HG02840 (cell line): ENCODE results near the gene WDR53.
"Not testable (repeated sequence)": the region's sequence is repeated elsewhere in the genome, so short reads cannot be mapped to it uniquely, and the experiment has no call there.

Experiments
- ATAC-seq: cut with Tn5 transposase; IDR thresholded peaks from one replicate; pipeline ENCODE4 v1.9.1; 2021; ENCODE audit warnings: mild to moderate bottlenecking, moderate library complexity, moderate number of reproducible peaks; ENCODE audit not compliant: unreplicated experiment, low FRiP score

Gene WDR53

GRCh38 chr3:196563721-196564225 is 4.6 kb downstream of the WDR53 start:
- ATAC-seq = no peak

DNA sequence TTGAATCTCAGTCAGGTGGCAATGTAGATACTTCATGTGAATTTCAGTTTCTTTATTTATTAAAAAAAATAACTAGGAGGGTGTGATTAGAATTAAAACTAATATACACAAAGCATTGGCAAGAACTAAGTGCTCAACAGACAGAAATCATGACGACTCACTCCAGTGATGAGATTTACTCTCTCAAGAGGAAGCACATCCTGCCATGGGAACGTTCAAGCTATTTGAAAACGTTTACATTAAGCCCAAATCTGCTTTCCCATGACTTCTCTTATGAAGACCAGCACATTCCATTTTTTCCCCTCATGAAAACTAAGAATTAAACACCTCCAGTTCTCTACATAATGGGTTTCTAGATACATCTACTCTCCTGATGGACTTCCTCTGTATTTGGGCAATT is 8.5 kb downstream of the WDR53 start:
- ATAC-seq = no peak

DNA sequence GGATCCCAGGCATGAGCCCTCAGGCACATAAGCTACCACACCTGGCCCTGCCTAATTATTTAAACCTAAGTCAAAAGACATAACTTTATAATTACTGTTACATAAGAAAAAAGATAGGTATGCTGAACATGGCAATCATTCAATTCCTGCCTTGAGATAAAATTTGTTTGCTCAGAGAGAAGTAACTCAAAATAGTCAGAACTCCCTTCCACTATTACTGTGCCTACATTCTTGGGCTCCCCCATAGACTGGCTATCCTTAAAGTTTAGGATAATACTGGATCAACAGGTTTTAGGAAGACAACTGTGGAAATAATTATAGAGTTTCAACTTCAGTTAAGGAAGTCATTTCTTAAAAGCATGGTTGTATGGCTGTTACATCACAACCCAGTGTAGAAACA is 9.9 kb downstream of the WDR53 start:
- ATAC-seq = no peak

DNA sequence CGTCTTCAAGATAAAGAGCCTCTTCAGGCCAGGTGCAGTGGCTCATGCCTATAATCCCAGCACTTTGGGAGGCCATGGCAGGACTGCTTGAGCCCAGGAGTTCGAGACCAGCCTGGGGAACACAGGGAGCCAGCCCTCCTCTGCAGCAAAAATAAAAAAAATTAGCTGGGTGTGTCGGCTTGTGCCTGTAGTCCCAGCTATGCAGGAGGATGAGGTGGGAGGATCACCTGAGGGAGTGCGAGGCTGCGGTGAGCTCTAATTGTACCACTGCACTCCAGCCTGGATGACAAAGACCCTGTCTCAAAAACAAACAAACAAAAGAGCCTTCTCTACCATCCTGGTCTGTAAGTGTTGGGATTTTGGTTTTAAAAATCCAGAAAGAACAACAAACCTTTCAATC is 11.1 kb downstream of the WDR53 start:
- no peak for ATAC-seq

DNA sequence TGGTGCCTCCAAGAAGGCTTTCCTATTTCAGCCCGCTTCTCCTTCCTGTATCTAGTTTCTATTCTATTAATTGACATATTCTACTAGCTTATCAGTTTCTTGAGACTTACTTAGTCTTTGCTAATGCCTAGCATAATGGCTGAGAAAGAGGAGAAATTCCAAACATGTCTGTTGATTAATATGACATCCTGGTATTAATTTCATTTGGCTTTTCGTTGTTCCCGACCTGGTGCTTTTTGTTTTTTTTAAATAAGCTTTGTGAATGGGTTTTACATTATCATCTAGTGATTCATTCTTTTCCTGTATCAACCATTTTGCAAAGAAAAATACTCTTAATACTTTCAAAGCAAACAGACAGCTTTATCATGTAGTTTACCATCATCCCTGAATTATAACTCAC is 13.1 kb downstream of the WDR53 start:
- ATAC-seq = no peak

DNA sequence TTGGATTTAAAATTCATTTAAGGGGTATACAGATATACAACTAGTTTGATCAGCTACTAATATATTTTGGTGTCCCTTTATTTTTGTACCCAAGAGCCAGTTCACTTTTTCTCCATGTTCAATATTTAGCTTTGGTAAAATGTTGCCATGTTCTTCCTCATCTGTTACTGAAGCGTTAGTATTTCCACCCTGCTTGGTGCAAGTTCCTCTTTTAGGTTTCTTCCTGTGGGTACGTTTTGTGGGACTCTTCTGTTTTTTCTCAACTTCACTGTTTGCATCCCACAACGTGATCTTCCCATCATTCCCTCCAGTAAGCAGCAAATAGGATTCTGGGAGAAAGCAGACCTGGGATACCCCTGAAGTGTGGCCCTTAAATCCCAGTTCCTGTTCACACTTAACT is 14.1 kb downstream of the WDR53 start:
- ATAC-seq = no peak

- no peak for ATAC-seq
Observed at GRCh38 chr3:196553551-196553950, 14.8 kb downstream of the WDR53 start.

DNA sequence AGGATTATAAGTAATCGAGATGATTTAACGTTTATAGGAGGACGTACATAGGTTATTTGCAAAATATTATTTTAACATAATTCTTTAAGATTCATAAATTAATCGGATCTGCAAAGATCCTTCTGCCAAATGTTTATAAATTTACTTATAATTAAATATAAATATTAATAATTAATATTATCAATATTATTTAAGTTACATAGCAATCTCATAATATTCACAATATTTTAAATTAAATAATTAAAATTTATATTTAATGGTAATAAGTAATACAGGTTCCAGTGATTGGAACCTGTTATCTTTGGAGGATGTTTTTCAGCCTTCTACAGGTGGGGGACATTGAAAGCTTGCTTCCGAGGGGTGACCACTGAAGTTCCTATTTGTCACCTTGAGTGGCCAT is 16.1 kb downstream of the WDR53 start:
- no peak for ATAC-seq

- ATAC-seq = not testable (repeated sequence)
Observed at GRCh38 chr3:196550172-196550571, 18.2 kb downstream of the WDR53 start.

DNA sequence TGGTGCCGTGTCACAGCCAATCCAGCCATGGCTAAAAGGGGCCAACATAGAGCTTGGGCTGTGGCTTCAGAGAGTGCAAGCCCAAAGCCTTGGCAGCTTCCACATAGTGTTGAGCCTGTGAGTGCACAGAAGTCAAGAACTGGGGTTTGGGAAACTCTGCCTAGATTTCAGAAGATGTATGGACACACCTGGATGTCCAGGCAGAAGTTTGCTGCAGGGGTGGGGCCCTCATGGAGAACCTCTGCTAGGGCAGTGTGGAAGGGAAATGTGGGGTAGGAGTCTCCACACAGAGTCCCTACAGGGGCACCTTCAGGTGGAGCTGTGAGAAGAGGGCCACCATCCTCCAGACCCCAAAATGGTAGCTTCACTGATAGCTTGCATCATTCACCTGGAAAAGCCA is 19.0 kb downstream of the WDR53 start:
- ATAC-seq = not testable (repeated sequence)

GRCh38 chr3:196547067-196547466 is 21.3 kb downstream of the WDR53 start:
- no peak for ATAC-seq

GRCh38 chr3:196546537-196546936 is 21.8 kb downstream of the WDR53 start:
- ATAC-seq = no peak

DNA sequence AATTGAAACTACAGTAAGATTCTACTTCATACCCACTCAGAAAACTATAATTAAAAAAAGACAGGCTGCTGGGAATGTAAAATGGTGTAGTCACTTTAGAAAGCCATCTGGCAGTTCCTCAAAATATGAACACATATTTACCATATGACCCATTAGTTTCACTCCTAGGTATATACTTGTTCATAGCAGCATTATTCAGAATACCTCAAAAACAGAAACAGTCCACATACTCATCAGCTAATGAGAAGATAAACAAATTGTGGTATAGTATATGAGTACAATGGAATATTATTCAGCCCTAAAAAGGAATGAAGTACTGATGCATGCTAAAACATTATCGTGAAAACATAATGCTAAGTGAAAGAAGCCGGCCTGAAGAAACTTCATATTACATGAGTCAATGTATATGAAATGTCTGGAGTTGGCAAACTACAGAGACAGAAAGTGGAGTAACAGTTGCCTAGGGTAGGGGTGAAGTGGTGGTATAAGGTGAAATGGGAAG is 23.8 kb downstream of the WDR53 start:
- ATAC-seq = no peak

DNA sequence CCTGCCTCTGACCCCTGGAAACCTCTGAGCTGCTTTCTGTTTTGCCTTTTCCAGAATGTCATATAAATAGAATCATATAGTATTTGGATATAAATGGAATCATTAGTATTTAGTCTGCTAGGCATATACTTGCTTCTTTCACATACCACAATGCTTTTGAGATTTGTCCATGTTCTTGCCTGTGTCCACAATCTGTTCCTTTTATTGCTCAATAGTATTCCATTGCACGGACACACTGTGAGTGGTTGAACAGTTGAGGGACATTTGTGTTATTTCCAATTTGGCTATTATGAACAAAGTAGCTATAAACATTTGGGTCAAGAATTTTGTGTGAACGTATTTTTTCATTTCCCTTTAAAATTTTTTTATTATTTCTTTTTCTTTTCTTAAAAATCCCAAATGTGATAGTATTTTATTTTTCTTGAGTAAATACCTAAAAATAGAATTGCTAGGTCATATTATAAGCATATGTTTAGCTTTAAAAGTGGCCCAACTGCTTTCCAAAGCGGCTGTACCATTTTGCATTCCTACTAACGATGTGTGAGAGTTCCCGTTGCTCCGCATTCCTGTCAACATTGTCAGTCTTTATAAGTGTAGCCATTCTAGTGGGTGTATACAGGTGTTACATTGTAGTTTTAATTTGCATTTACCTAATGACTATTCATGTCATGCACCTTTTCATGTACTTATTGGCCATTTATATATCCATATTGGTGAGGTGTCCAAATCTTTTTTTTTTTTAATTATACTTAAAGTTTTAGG is 26.5 kb downstream of the WDR53 start:
- ATAC-seq = no peak

GRCh38 chr3:196537319-196537984 is 30.9 kb downstream of the WDR53 start:
- ATAC-seq = no peak

DNA sequence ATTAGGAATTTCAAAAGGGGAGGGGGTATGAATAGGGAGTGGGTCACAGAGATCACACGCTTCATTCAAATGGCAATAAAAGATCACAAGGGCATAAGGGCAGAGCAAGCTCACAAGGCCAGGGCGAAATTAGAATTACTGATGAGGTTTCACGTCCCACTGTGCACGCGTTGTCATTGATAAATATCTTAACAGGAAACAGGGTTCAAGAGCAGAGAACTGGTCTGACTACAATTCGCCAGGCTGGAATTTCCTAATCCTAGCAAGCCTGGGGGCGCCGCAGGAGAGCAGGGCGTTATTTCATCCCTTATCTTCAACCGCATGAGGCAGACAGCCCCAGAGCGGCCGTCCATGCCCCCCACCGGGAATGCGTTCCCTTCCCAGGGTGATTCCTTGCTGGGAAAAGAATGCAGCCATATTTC is 35.1 kb downstream of the WDR53 start:
- ATAC-seq = no peak

- ATAC-seq = no peak
Observed at GRCh38 chr3:196531418-196531817, 36.9 kb downstream of the WDR53 start.

DNA sequence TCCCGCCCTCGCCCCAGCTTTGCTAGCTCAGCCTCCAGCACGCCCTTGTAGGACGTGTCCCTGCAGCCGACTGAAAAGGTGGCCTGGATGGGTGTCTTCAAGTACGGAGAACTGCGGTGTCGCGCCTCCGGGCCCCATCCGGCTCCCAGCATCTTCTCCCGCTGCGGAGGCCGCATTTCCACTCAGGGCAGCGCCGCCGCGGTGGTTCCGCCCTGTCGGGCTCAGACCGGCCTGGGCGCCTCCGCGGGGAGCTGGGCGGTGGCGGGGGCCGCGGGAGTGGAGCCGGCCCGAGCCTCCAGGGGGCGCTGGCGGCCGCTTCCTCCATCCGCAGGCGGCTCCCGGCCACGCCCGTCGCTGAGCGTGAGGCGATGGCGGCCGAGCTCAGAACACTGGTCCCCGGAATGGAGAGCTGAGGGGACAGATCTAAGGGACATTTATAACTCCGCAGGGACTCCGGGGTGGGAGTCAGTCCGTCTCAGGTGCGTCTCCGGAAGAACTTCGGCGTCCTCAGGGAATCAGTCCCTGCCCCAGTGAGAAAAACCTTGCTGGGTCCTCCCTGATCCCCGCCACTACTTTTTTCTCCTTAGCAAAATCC is 39.6 kb downstream of the WDR53 start:
- peak; percentile 69 for ATAC-seq

DNA sequence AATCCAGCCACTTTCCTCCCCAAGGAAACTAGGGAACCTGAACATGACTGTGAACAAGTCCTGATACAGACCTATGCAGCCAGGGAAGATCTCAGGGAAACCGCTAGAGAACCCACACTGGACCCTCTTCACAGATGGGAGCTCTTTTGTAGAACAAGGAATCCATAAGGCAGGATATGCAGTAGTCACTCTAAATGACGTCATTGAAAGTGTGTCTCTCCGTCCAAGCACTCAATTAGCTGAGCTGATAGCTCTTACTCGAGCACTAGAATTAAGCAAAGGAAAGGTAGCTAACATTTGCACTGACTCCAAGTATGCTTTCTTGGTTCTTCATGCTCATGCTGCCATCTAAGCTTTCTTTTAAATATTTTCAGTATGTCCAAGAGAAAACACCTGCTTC is 43.2 kb downstream of the WDR53 start:
- no peak for ATAC-seq

DNA sequence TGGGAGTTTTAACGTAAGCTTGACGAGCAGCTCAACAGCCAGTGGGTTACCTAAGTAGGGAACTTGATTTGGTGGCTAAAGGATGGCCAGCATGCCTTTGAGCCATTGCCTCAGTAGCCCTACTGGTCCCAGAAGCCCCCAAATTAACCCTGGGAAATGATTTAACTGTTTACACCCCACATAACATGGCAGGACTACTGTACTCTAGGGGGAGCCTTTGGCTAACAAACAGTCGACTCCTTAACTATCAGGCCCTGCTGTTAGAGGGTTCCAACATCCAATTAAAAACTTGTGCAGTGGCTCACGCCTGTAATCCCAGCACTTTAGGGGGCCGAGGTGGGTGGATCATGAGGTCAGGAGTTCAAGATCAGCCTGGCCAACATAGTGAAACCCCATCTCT is 43.8 kb downstream of the WDR53 start:
- no peak for ATAC-seq

- no peak for ATAC-seq
Observed at GRCh38 chr3:196523841-196524240, 44.5 kb downstream of the WDR53 start.
